Hepatocyte (in vitro differentiated cells): ENCODE data around the gene KLKB1.

Experiments used
- CTCF ChIP-seq: fragments of 200-600 bp; sonication (generic); IDR thresholded peaks from 2 replicates; pipeline ENCODE4 v1.5.1; 2016; ENCODE audit warnings: antibody characterized with exemption, mild to moderate bottlenecking; ENCODE audit not compliant: poor library complexity
- EZH2phosphoT487 ChIP-seq: fragments of 200-600 bp; sonication (generic); IDR thresholded peaks from one replicate; pipeline ENCODE4 v1.6.1; 2018; ENCODE audit warnings: antibody characterized with exemption, mild to moderate bottlenecking, low read depth, moderate library complexity; ENCODE audit not compliant: unreplicated experiment, severe bottlenecking

GRCh38 chr4:186249785-186250754 is 22.8 kb downstream of the KLKB1 start:
- no peak for TF ChIP-seq CTCF
- TF ChIP-seq EZH2phosphoT487 = no peak
